Measurements from ENCODE around the gene WDR43.

Gene WDR43

DNA sequence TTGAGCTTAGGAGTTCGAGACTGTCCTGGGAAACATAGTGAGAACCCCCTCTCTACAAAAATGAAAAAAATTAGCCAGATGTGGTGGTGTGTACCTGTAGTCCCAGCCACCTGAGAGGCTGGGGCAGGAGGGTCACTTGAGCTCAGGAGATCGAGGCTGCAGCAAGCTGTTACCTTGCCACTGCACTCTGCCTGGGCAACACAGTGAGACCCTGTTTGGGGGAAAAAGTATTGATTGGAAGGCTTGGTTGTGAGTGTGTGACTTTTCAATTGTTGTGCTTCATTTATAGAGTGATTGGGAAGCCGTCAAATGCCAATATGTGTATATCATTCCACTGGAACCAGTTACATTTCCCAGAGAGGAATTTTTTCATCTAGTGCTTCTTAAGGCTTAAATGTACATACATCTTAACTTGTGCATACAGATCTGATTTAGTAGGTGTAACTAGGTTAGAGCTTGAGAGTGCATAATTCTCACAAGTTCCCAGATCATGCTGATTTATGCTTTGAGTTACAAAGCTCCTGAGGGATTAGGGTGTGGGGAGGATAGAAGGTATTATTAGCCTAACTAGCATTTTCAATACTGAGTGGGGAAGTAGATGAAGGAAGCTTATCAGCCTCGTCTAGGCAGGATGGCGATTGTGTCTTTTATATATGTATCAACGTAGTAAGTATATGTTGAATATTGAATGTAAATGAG, 15.3 kb downstream of the WDR43 start:
- Histone ChIP-seq H3K4me3 (ENCODE audit: low read depth, low read length) (no peak overlapping the region), H3K36me3 (ENCODE audit: control insufficient read depth, insufficient read depth, low read length) (peaks cover 90% of the 10 kb centered on the region)

DNA sequence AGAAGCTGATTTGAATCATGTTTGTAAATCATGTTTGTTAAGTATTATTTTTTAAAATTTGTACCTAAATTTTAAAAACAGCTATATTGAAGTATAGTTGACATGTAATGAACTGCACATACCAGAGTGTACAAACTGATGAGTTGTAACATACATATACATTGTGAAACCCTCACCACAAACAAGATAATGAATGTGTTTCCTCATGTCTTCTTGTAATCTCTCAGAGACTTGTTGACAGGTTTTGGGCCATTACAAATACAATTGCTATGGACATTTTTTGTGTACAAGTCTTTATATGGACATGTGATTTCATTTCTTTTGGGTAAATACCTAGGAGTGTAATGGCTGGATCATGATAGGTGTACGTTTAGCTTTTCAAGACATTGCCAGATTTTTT, 21.5 kb downstream of the WDR43 start:
- no peak overlapping the region for H3K9ac ChIP-seq (ENCODE audit: low read length)
- H3K4me1 ChIP-seq (ENCODE audit: control insufficient read depth, insufficient read depth, low read length) = no peaks in the 10 kb centered on the region
- H3K9me3 ChIP-seq (ENCODE audit: control insufficient read depth, insufficient read depth, low read depth, low read length) = no peaks in the 10 kb centered on the region
- H3K27ac ChIP-seq (ENCODE audit: low read depth, low read length) = no peak overlapping the region
- H3K36me3 ChIP-seq (ENCODE audit: control insufficient read depth, insufficient read depth, low read length) = peaks cover 87% of the 10 kb centered on the region
- H3K4me3 ChIP-seq (ENCODE audit: low read depth, low read length) = no peak overlapping the region
- no peaks in the 10 kb centered on the region for H3K27me3 ChIP-seq (ENCODE audit: control insufficient read depth, insufficient read depth, low read length)

More for the DNA sequence above, 15.3 kb downstream of the WDR43 start:
- Histone ChIP-seq H3K27me3 (ENCODE audit: control insufficient read depth, insufficient read depth, low read length) (no peaks in the 10 kb centered on the region), H3K27ac (ENCODE audit: low read depth, low read length) (no peak overlapping the region), H3K9ac (ENCODE audit: low read length) (no peak overlapping the region), H3K4me1 (ENCODE audit: control insufficient read depth, insufficient read depth, low read length) (no peaks in the 10 kb centered on the region), H3K9me3 (ENCODE audit: control insufficient read depth, insufficient read depth, low read depth, low read length) (no peaks in the 10 kb centered on the region)

DNA sequence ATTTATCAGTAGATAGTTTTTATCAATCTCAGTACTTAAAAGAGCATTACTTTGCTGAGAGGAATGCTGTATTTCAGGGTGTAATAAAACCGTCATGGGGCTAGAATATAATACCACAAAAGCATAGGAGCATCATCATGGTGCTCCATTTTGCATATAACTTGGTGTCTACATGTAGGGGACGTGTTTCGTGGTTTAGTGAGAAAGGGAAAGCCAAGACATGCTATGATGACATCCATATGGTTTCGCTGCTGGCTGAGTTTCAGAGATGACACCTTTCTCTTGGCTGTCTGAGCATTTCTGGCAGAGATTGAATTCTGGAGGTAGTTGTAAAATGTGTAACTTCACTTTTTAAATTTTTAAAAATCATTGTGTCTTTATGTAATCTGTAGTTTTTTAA, 32.4 kb downstream of the WDR43 start:
- H3K9ac ChIP-seq (ENCODE audit: low read length) = no peak overlapping the region
- H3K9me3 ChIP-seq (ENCODE audit: control insufficient read depth, insufficient read depth, low read depth, low read length) = no peaks in the 10 kb centered on the region
- H3K27me3 ChIP-seq (ENCODE audit: control insufficient read depth, insufficient read depth, low read length) = no peaks in the 10 kb centered on the region
- no peak overlapping the region for H3K27ac ChIP-seq (ENCODE audit: low read depth, low read length)
- H3K4me3 ChIP-seq (ENCODE audit: low read depth, low read length) = no peak overlapping the region
- H3K4me1 ChIP-seq (ENCODE audit: control insufficient read depth, insufficient read depth, low read length) = no peaks in the 10 kb centered on the region
- H3K36me3 ChIP-seq (ENCODE audit: control insufficient read depth, insufficient read depth, low read length) = peaks cover 100% of the 10 kb centered on the region

DNA sequence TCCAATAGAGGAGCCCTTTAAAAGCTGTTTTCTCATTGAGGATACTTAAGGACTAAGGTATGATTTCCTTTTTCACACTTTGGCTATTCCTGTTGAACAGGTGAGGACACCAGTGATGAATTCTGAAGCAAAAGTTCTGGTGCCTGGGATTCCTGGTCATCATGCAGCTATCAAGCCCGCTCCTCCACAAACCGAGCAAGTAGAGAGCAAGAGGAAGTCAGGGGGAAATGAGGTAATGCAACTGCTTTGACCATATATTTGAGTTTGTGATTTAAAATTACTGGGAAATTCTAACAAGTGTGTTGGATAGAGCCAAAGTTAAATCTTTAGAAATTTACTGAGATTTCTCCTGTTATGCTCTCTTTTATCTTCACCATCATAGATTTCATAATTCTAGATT, 33.0 kb downstream of the WDR43 start:
- H3K27ac ChIP-seq (ENCODE audit: low read depth, low read length) = peak overlapping the region; percentile 5; the same call in 1 of the 2 replicates
- H3K27me3 ChIP-seq (ENCODE audit: control insufficient read depth, insufficient read depth, low read length) = no peaks in the 10 kb centered on the region
- H3K36me3 ChIP-seq (ENCODE audit: control insufficient read depth, insufficient read depth, low read length) = peaks cover 100% of the 10 kb centered on the region
- H3K4me1 ChIP-seq (ENCODE audit: control insufficient read depth, insufficient read depth, low read length) = no peaks in the 10 kb centered on the region
- H3K4me3 ChIP-seq (ENCODE audit: low read depth, low read length) = no peak overlapping the region
- H3K9me3 ChIP-seq (ENCODE audit: control insufficient read depth, insufficient read depth, low read depth, low read length) = no peaks in the 10 kb centered on the region
- H3K9ac ChIP-seq (ENCODE audit: low read length) = no peak overlapping the region

DNA sequence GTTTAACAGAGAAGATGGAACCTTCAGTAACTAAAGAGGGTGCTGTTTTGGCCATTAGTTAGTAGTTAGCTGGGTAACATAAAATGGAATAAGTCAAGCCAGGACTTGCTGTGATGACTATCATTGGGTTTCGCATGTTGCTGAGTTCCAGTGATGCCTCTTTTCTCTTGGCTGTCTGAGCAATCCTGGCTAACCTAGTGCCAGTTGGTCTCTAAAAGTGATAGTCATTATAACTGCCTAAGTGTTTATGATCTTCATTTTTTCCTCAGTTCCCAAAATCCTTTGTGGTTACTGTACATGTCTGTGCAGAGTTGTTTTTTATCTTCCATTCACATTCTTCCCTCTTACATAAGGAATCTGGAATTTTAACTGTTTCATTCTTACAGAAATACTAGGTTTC, 33.4 kb downstream of the WDR43 start:
- no peaks in the 10 kb centered on the region for H3K4me1 ChIP-seq (ENCODE audit: control insufficient read depth, insufficient read depth, low read length)
- no peaks in the 10 kb centered on the region for H3K9me3 ChIP-seq (ENCODE audit: control insufficient read depth, insufficient read depth, low read depth, low read length)
- no peak overlapping the region for H3K9ac ChIP-seq (ENCODE audit: low read length)
- peak overlapping the region; percentile 5; the same call in 1 of the 2 replicates for H3K27ac ChIP-seq (ENCODE audit: low read depth, low read length)
- peaks cover 100% of the 10 kb centered on the region for H3K36me3 ChIP-seq (ENCODE audit: control insufficient read depth, insufficient read depth, low read length)
- no peak overlapping the region for H3K4me3 ChIP-seq (ENCODE audit: low read depth, low read length)
- H3K27me3 ChIP-seq (ENCODE audit: control insufficient read depth, insufficient read depth, low read length) = no peaks in the 10 kb centered on the region

DNA sequence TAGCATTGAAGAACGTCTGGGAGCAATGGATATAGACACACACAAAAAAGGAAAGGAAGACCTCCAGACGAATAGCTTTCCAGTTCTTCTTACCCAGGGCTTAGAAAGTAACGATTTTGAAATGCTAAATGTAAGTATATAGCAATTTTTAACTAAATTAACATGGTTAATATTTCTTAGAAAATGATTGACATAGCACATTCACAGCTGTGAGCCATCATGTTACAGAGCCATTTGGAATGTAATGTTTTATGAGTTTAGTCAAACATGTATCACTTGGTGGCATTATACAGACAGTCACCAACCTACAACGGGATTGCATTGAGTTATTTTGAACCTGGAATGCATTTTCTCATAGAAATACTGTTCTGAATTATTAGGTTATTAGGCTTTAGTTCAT, 35.1 kb downstream of the WDR43 start:
- H3K36me3 ChIP-seq (ENCODE audit: control insufficient read depth, insufficient read depth, low read length) = peaks cover 100% of the 10 kb centered on the region
- H3K9ac ChIP-seq (ENCODE audit: low read length) = no peak overlapping the region
- H3K27ac ChIP-seq (ENCODE audit: low read depth, low read length) = no peak overlapping the region
- no peaks in the 10 kb centered on the region for H3K9me3 ChIP-seq (ENCODE audit: control insufficient read depth, insufficient read depth, low read depth, low read length)
- no peaks in the 10 kb centered on the region for H3K4me1 ChIP-seq (ENCODE audit: control insufficient read depth, insufficient read depth, low read length)
- no peak overlapping the region for H3K4me3 ChIP-seq (ENCODE audit: low read depth, low read length)
- no peaks in the 10 kb centered on the region for H3K27me3 ChIP-seq (ENCODE audit: control insufficient read depth, insufficient read depth, low read length)

GRCh38 chr2:28930205-28930604, 35.7 kb downstream of the WDR43 start:
- Histone ChIP-seq H3K27me3 (ENCODE audit: control insufficient read depth, insufficient read depth, low read length) (no peaks in the 10 kb centered on the region), H3K9ac (ENCODE audit: low read length) (no peak overlapping the region), H3K9me3 (ENCODE audit: control insufficient read depth, insufficient read depth, low read depth, low read length) (no peaks in the 10 kb centered on the region), H3K27ac (ENCODE audit: low read depth, low read length) (no peak overlapping the region), H3K36me3 (ENCODE audit: control insufficient read depth, insufficient read depth, low read length) (peaks cover 100% of the 10 kb centered on the region), H3K4me1 (ENCODE audit: control insufficient read depth, insufficient read depth, low read length) (no peaks in the 10 kb centered on the region), H3K4me3 (ENCODE audit: low read depth, low read length) (no peak overlapping the region)

DNA sequence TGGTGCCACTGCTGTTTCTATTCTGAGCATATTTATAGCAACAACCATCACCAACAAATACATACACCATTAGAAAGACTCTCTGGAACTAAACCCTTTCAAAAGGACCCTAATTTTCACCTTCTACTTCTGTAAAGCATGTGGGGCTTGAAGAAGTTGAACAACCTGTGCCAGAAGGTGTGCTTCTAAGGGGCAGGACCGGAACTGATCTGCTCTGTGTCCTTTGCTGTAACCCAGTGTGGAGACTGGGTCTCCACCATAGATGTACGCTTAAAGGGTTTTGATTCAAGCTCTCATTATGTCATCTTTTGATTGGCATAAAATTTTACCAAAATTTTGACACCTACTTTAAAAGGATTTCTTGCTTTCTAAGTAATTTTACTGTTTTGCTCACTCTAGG, 40.3 kb downstream of the WDR43 start:
- Histone ChIP-seq H3K27me3 (ENCODE audit: control insufficient read depth, insufficient read depth, low read length) (no peaks in the 10 kb centered on the region), H3K36me3 (ENCODE audit: control insufficient read depth, insufficient read depth, low read length) (peaks cover 97% of the 10 kb centered on the region), H3K9me3 (ENCODE audit: control insufficient read depth, insufficient read depth, low read depth, low read length) (no peaks in the 10 kb centered on the region), H3K9ac (ENCODE audit: low read length) (no peak overlapping the region), H3K4me1 (ENCODE audit: control insufficient read depth, insufficient read depth, low read length) (no peaks in the 10 kb centered on the region), H3K4me3 (ENCODE audit: low read depth, low read length) (no peak overlapping the region), H3K27ac (ENCODE audit: low read depth, low read length) (no peak overlapping the region)

DNA sequence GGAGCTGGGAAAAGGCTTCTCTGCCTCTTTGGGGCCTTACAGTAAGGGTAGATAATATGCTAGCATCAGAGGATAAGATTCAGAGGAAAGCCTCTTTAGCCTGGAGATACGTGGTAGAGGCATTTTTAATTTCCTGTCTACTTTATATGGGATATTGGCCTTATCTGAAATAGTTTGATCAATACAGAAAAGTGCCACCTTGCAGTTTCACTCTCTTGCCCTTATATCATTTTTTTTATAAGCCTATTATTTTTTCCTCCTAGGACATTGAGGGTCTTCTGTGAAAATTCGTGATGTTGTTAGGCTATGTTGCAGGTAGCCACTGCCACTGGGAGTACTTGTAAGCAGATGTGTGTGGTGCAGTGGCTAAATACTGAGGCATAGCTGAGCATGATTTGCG, 46.5 kb downstream of the WDR43 start:
- no peak overlapping the region for H3K27ac ChIP-seq (ENCODE audit: low read depth, low read length)
- H3K9me3 ChIP-seq (ENCODE audit: control insufficient read depth, insufficient read depth, low read depth, low read length) = no peaks in the 10 kb centered on the region
- H3K27me3 ChIP-seq (ENCODE audit: control insufficient read depth, insufficient read depth, low read length) = no peaks in the 10 kb centered on the region
- no peak overlapping the region for H3K4me3 ChIP-seq (ENCODE audit: low read depth, low read length)
- peaks cover 93% of the 10 kb centered on the region for H3K36me3 ChIP-seq (ENCODE audit: control insufficient read depth, insufficient read depth, low read length)
- H3K4me1 ChIP-seq (ENCODE audit: control insufficient read depth, insufficient read depth, low read length) = no peaks in the 10 kb centered on the region
- no peak overlapping the region for H3K9ac ChIP-seq (ENCODE audit: low read length)

DNA sequence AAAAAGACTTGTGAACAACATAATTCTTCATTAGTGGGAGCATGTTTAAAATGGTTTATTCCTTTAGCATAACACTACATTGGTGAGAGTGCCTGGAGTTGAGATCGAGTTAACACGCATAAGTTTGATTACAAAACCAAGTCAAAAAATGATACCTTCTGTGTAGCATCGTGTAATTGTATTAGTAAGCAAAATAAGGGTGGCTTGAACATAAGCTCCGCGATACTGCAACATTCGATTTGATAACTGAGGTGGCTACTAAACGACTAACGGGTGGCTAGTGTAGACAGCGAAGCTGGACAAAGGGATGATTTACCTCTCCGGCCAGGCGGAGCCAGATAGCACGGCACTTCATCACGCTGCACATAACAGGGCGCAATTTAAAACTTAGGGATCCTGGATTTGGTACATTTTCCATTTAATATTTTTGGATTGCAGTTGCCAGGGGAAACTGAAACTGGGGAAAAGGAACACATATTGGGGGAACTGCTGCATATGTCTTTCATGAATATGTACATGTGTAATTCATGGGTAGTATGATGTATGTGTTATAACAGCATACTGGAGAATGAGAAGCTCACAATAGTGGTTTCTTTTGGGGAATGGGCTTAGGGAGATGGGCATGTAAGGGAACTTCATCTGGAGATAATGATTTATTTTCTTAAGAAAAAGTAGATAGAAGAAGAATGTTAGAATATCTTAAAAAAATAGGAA, 50.2 kb downstream of the WDR43 start:
- Histone ChIP-seq H3K4me3 (ENCODE audit: low read depth, low read length) (no peak overlapping the region), H3K36me3 (ENCODE audit: control insufficient read depth, insufficient read depth, low read length) (peaks cover 92% of the 10 kb centered on the region), H3K9ac (ENCODE audit: low read length) (no peak overlapping the region), H3K9me3 (ENCODE audit: control insufficient read depth, insufficient read depth, low read depth, low read length) (peaks cover 16% of the 10 kb centered on the region), H3K4me1 (ENCODE audit: control insufficient read depth, insufficient read depth, low read length) (no peaks in the 10 kb centered on the region), H3K27ac (ENCODE audit: low read depth, low read length) (no peak overlapping the region), H3K27me3 (ENCODE audit: control insufficient read depth, insufficient read depth, low read length) (no peaks in the 10 kb centered on the region)

DNA sequence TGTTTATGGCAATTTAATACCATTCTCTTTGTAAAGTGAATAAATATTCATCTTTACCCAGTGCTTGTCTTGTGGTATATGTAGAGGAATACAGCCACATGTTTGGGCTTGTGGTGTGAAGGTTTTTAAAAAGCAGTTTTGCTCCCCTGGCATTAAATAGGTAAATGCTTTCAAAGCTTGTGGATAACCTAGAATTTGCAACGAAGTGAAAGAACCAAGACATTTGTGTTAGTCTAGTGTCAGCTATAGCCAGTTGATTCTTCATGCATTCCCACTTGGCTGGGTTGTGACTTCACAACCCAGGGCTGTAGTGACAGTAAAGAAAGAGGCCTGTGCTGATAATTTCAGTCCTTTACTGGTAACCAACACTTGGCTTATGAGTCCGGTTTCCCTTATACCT, 53.7 kb downstream of the WDR43 start:
- peaks cover 62% of the 10 kb centered on the region for H3K36me3 ChIP-seq (ENCODE audit: control insufficient read depth, insufficient read depth, low read length)
- H3K9ac ChIP-seq (ENCODE audit: low read length) = no peak overlapping the region
- peaks cover 22% of the 10 kb centered on the region for H3K9me3 ChIP-seq (ENCODE audit: control insufficient read depth, insufficient read depth, low read depth, low read length)
- no peak overlapping the region for H3K4me3 ChIP-seq (ENCODE audit: low read depth, low read length)
- peaks cover 14% of the 10 kb centered on the region for H3K4me1 ChIP-seq (ENCODE audit: control insufficient read depth, insufficient read depth, low read length)
- no peaks in the 10 kb centered on the region for H3K27me3 ChIP-seq (ENCODE audit: control insufficient read depth, insufficient read depth, low read length)
- no peak overlapping the region for H3K27ac ChIP-seq (ENCODE audit: low read depth, low read length)
